Epithelial cell of umbilical artery (primary cell): ENCODE data around the gene TMEM19. TPM values are rescaled to one million over a fixed set of nuclear protein-coding genes. Genes with fewer than 3 reads are reported as not detected.

Source experiments
- total RNA-seq: library from RNA; depleted of rRNA; stranded (reverse); fragments of >200 nt; gene quantifications from 2 replicates; pipeline ENCODE4 v1.2.3, GENCODE V29; 2014

The TMEM19 gene
- 26.0 and 32.1 TPM in 2 replicates for total RNA-seq

GRCh38 chr12:71685914-71686657 is at the start of gene TMEM19:
TMEM19 (plus strand) TSS chr12:71686082; CDS start chr12:71686681, 599 bp downstream.

GRCh38 chr12:71663561-71664410 is 22.1 kb upstream of the TMEM19 start, which contains the start of the genes THAP2 and ZFC3H1:
THAP2 (plus strand) TSS chr12:71664301; CDS start chr12:71664510, 209 bp downstream.
ZFC3H1 (minus strand) TSS chr12:71663848; CDS start chr12:71663610, 238 bp downstream.

Other genes starting within 250 kb of the TMEM19 start
- gene LGR5, start 246.3 kb upstream of the TMEM19 start, total RNA-seq, result not detected in 2 replicates
- 20.5 and 21.4 TPM in 2 replicates for gene ZFC3H1, start 22.2 kb upstream of the TMEM19 start, total RNA-seq
- 2.3 and 6.2 TPM in 2 replicates for gene THAP2, start 21.8 kb upstream of the TMEM19 start, total RNA-seq
- gene RAB21, start 68.8 kb downstream of the TMEM19 start, total RNA-seq, result 6.8 and 28.9 TPM in 2 replicates
- gene TBC1D15, start 153.7 kb downstream of the TMEM19 start, total RNA-seq, result 17.2 and 25.1 TPM in 2 replicates